DMS153 (cell line): ENCODE measurements around the gene USP17L27.
"Not testable (repeated sequence)": the region's sequence is repeated elsewhere in the genome, so short reads cannot be mapped to it uniquely, and the experiment has no call there.

Source experiments
- DNase-seq: peaks from one replicate; lab custom pipeline; 2025; lab: John Stamatoyannopoulos, UW

Gene USP17L27, protein sequence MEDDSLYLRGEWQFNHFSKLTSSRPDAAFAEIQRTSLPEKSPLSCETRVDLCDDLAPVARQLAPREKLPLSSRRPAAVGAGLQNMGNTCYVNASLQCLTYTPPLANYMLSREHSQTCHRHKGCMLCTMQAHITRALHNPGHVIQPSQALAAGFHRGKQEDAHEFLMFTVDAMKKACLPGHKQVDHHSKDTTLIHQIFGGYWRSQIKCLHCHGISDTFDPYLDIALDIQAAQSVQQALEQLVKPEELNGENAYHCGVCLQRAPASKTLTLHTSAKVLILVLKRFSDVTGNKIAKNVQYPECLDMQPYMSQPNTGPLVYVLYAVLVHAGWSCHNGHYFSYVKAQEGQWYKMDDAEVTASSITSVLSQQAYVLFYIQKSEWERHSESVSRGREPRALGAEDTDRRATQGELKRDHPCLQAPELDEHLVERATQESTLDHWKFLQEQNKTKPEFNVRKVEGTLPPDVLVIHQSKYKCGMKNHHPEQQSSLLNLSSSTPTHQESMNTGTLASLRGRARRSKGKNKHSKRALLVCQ

GRCh38 chr4:9343848-9344247 lies at the start of gene USP17L27:
Gene USP17L27 (plus strand): TSS chr4:9344148. CDS start chr4:9344148, 0 bp downstream.
- DNase-seq: not testable (repeated sequence)

DNA sequence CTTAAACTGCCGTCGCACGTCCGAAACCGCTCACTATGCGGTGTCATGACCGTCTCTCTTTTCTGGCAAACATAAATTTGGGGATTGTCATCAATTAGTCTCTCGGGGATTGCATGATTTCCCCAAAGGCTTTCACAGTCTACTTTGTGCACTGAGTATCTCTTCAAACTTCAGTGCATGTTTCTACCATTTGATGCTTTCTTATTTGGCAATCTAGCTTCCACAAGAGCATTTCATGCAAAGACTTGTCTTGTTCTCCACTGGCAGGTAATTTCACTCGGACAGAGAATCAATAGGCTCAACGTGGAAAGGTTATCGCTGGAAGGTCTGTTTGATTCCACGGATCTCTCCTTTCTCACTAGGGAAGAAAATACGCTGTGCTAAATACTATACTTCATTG lies 19.8 kb upstream of the USP17L27 start:
- DNase-seq: not testable (repeated sequence)

DNA sequence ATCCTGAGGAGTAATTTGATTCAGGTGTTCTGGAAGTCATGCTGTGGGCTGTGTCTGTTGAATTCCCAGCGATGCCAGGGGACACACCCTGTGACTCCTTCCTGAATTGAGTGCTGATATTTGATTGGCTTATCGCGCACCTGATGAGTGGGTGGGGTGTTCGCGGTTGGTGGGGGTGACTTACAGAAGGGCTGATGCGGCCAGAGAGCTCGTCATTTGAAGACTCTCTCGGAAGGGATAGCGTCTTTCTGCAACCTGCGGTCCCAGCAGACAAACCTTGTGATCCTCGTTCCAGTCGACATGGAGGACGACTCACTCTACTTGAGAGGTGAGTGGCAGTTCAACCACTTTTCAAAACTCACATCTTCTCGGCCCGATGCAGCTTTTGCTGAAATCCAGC lies 19.1 kb upstream of the USP17L27 start, which contains the start of gene USP17L24:
Gene USP17L24 (plus strand): TSS at position 301 of the 400 bp plus-strand sequence. CDS start 0 bp downstream, at position 301.
- not testable (repeated sequence) for DNase-seq

DNA sequence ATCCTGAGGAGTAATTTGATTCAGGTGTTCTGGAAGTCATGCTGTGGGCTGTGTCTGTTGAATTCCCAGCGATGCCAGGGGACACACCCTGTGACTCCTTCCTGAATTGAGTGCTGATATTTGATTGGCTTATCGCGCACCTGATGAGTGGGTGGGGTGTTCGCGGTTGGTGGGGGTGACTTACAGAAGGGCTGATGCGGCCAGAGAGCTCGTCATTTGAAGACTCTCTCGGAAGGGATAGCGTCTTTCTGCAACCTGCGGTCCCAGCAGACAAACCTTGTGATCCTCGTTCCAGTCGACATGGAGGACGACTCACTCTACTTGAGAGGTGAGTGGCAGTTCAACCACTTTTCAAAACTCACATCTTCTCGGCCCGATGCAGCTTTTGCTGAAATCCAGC lies 14.3 kb upstream of the USP17L27 start, which contains the start of gene USP17L25:
Gene USP17L25 (plus strand): TSS at position 301 of the 400 bp plus-strand sequence. CDS start 0 bp downstream, at position 301.
- not testable (repeated sequence) for DNase-seq

- DNase-seq: not testable (repeated sequence)
Observed at GRCh38 chr4:9334358-9334757, 9.6 kb upstream of the USP17L27 start, which contains the start of gene USP17L26. Gene USP17L26 (plus strand): TSS chr4:9334658. CDS start chr4:9334658, 0 bp downstream.

DNA sequence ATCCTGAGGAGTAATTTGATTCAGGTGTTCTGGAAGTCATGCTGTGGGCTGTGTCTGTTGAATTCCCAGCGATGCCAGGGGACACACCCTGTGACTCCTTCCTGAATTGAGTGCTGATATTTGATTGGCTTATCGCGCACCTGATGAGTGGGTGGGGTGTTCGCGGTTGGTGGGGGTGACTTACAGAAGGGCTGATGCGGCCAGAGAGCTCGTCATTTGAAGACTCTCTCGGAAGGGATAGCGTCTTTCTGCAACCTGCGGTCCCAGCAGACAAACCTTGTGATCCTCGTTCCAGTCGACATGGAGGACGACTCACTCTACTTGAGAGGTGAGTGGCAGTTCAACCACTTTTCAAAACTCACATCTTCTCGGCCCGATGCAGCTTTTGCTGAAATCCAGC lies 4.8 kb upstream of the USP17L27 start, which contains the start of gene USP17L5:
Gene USP17L5 (plus strand): TSS at position 301 of the 400 bp plus-strand sequence. CDS start 0 bp downstream, at position 301.
- not testable (repeated sequence) for DNase-seq

GRCh38 chr4:9348593-9348992 lies 4.6 kb downstream of the USP17L27 start, which contains the start of gene USP17L28:
Gene USP17L28 (plus strand): TSS chr4:9348893. CDS start chr4:9348893, 0 bp downstream.
- not testable (repeated sequence) for DNase-seq

DNA sequence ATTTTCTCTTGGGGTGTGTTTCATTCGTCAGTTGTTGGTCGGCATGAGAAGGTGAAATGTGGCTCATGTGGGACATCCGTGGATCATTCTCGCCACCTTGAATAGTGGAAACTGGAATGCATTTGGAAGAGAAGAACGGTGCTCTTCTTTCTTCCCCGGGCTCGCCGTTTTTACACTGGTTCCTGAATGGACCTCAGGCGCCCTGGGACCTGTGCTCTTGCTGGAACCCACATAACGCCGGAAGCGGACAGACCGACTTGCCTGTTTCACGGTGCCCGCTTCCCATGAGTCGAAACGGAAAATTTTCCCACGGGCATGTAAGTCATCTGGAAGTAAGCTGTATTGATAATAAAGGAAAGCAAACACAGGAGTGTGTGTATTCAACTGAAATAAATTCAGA lies 6.9 kb downstream of the USP17L27 start:
- not testable (repeated sequence) for DNase-seq

GRCh38 chr4:9353338-9353737 lies 9.4 kb downstream of the USP17L27 start, which contains the start of gene USP17L29:
Gene USP17L29 (plus strand): TSS chr4:9353638. CDS start chr4:9353638, 0 bp downstream.
- not testable (repeated sequence) for DNase-seq

- not testable (repeated sequence) for DNase-seq
Observed at GRCh38 chr4:9362829-9363228, 18.9 kb downstream of the USP17L27 start, which contains the start of gene USP17L30. Gene USP17L30 (plus strand): TSS chr4:9363129. CDS start chr4:9363129, 0 bp downstream.

- DNase-seq: not testable (repeated sequence)
Observed at GRCh38 chr4:9379881-9380280, 35.9 kb downstream of the USP17L27 start.

GRCh38 chr4:9381012-9381534 lies 37.1 kb downstream of the USP17L27 start:
- not testable (repeated sequence) for DNase-seq

DNA sequence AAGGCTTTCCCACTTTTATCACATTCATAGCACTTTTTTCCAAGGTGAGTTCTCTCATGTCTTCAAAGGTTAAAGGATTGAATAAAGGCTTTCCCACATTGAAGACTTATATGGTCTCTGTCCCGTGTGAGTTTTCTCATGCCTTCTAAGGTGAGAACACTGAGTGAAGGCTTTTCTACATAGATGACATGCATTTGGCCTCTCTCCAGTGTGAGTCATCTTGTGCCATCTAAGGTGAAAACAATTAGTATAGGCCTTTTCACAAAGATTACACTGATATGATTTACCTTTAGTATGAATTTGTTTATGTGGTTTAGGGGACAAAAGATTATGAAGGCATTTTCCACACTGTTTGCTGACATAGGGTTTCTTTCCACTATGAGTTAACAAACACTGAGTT lies 40.2 kb downstream of the USP17L27 start:
- DNase-seq: no peak

- DNase-seq: not testable (repeated sequence)
Observed at GRCh38 chr4:9389001-9389400, 45.1 kb downstream of the USP17L27 start.
